ENCODE data around the gene CNOT4.
"Not testable (repeated sequence)": the region's sequence is repeated elsewhere in the genome, so short reads cannot be mapped to it uniquely, and the experiment has no call there.

DNA sequence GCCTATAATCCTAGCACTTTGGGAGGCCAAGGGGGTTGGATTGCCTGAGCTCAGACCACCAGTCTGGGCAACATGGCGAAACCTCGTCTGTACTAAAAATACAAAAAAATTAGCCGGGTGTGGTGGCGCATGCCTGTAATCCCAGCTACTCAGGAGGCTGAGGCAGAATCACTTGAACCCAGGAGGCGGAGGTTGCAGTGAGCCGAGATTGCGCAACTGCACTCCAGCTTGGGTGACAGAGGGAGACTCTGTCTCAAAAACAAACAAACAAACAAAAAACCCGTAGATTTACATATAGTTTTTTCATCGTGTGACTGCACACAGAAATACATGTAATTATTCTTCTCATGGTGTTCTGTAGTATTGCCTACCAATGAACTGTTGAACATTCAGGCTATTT is 158.8 kb downstream of the CNOT4 start:
- TF ChIP-seq, protein P1, sequence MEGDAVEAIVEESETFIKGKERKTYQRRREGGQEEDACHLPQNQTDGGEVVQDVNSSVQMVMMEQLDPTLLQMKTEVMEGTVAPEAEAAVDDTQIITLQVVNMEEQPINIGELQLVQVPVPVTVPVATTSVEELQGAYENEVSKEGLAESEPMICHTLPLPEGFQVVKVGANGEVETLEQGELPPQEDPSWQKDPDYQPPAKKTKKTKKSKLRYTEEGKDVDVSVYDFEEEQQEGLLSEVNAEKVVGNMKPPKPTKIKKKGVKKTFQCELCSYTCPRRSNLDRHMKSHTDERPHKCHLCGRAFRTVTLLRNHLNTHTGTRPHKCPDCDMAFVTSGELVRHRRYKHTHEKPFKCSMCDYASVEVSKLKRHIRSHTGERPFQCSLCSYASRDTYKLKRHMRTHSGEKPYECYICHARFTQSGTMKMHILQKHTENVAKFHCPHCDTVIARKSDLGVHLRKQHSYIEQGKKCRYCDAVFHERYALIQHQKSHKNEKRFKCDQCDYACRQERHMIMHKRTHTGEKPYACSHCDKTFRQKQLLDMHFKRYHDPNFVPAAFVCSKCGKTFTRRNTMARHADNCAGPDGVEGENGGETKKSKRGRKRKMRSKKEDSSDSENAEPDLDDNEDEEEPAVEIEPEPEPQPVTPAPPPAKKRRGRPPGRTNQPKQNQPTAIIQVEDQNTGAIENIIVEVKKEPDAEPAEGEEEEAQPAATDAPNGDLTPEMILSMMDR (conservative IDR thresholded peaks at IDR 0.05 in 1 of 2, IDR thresholded peaks at IDR 0.05 in 1 of 2; ENCODE audit: extremely low read depth in 1 of 2, insufficient read depth in 1 of 2, low read depth in 1 of 2, low read length in 2 of 2): not testable (repeated sequence)
- TF ChIP-seq EZH2 (IDR thresholded peaks at IDR 0.05; ENCODE audit: borderline replicate concordance, low read length): not testable (repeated sequence)
